ENCODE results near the gene DCLRE1C.

- TF ChIP-seq POLR2AphosphoS5 (IDR thresholded peaks at IDR 0.05) (no peak), CTCF (IDR thresholded peaks at IDR 0.05) (no peak), EP300 (IDR thresholded peaks at IDR 0.05) (no peak)
These were observed 62.7 kb downstream of the DCLRE1C start for GRCh38 chr10:14891151-14891550.

Data from suprapubic skin (tissue), 4 donors.